ENCODE data around the gene CFAP300. TPM values are rescaled to one million over a fixed set of nuclear protein-coding genes. Genes with fewer than 3 reads are reported as not detected.

CFAP300 gene
- total RNA-seq, 4 donors from 2014 or later, result 2.1 to 21.8 (median 10.7) TPM

DNA sequence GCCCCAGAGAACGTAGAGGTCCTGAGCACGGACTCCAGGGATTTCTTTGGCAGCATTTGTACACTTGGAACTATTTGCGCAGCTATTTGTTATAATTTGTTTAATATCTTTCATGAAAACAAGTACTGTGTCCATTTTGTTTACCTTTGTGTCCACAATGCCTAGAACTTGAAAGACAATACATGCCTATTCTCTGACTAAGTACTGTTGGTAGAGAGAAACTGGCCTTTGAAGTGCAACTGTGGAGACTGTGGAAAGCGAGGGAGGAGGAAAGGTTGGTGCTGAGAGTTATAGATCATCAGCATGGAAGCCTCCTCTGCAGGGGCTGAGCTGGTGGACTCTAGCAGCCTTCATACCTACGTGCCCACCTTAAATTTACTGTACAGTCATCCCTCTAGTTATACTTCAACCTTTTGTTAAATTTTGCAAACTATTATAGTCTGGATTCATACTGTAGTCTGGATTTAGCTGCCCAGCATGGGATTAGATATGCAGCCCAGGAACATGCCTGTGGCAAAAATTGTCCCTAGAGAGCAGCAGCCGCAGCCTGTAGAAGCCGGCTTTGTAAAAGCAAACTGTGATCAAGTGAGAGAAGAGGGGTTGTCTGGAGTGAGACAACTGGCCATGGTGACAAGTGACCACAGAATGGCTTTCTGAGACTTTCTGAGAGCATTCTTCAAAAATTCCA is 38.8 kb downstream of the CFAP300 start:
- H3K27me3 ChIP-seq, result no peaks in the 10 kb centered on the region
- 75 to 82% methylated on average over 7 of the region's 7 CpGs for WGBS, 2 donors
- no peak overlapping the region for H3K27ac ChIP-seq
- H3K9me3 ChIP-seq, result no peaks in the 10 kb centered on the region
- H3K36me3 ChIP-seq, result no peaks in the 10 kb centered on the region
- no peak for DNase-seq (ENCODE audit: low spot score in 2 of 2)
- no peak for TF ChIP-seq EP300 (IDR thresholded peaks at IDR 0.05)
- TF ChIP-seq, protein P1, sequence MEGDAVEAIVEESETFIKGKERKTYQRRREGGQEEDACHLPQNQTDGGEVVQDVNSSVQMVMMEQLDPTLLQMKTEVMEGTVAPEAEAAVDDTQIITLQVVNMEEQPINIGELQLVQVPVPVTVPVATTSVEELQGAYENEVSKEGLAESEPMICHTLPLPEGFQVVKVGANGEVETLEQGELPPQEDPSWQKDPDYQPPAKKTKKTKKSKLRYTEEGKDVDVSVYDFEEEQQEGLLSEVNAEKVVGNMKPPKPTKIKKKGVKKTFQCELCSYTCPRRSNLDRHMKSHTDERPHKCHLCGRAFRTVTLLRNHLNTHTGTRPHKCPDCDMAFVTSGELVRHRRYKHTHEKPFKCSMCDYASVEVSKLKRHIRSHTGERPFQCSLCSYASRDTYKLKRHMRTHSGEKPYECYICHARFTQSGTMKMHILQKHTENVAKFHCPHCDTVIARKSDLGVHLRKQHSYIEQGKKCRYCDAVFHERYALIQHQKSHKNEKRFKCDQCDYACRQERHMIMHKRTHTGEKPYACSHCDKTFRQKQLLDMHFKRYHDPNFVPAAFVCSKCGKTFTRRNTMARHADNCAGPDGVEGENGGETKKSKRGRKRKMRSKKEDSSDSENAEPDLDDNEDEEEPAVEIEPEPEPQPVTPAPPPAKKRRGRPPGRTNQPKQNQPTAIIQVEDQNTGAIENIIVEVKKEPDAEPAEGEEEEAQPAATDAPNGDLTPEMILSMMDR (IDR thresholded peaks at IDR 0.05), result no peak
- TF ChIP-seq POLR2A (IDR thresholded peaks at IDR 0.05), result no peak
- no peaks in the 10 kb centered on the region for H3K4me1 ChIP-seq
- H3K4me3 ChIP-seq, result no peak overlapping the region

DNA sequence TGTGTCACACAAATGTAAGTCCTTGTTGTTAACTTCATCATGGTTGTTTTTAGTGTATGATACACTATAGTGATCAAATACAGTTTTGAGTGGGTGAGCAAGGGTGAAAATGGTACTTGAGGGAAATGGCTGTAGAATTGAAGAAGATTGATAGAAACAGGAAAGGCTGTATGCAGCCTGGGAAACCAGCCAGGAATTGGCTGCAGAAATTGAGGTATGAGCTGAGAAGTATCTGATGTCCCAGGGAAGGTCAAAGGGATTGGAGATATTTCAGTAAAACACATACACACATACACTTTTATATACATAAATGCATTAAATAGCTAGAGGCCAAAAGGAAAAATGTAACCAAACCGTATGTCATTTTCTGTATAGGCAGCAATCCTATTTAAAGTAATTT is 49.9 kb downstream of the CFAP300 start:
- H3K4me3 ChIP-seq, result no peak overlapping the region
- 74 to 88% methylated on average over 1 of the region's 1 CpG for WGBS, 2 donors

DNA sequence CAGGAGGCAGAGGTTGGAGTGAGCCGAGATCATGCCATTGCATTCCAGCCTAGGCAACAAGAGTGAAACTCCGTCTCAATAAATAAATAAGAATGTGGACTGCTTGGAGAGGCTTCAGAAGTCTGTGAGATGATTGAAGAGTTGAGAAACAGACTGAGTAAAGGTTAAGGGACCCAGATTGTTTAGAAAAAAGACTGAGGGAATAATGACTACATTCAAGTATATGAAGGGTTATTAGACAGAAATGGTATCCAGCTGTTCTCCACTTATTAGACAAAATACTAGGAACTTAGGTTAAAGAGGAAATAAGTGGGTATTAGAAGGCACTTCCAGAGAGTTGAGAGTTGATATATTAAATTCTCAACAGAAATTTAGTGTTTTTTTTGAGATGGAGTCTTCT is 52.5 kb downstream of the CFAP300 start:
- no peak for DNase-seq (ENCODE audit: low spot score in 2 of 2)

More for the DNA sequence above, 49.9 kb downstream of the CFAP300 start:
- TF ChIP-seq, protein P1 (IDR thresholded peaks at IDR 0.05), result no peak
- TF ChIP-seq POLR2A (IDR thresholded peaks at IDR 0.05) (no peak), EP300 (IDR thresholded peaks at IDR 0.05) (no peak)
- no peak overlapping the region for H3K27ac ChIP-seq
- no peaks in the 10 kb centered on the region for H3K4me1 ChIP-seq
- no peak for DNase-seq (ENCODE audit: low spot score in 2 of 2)
- no peaks in the 10 kb centered on the region for H3K9me3 ChIP-seq
- H3K27me3 ChIP-seq, result no peaks in the 10 kb centered on the region
- no peaks in the 10 kb centered on the region for H3K36me3 ChIP-seq

DNA sequence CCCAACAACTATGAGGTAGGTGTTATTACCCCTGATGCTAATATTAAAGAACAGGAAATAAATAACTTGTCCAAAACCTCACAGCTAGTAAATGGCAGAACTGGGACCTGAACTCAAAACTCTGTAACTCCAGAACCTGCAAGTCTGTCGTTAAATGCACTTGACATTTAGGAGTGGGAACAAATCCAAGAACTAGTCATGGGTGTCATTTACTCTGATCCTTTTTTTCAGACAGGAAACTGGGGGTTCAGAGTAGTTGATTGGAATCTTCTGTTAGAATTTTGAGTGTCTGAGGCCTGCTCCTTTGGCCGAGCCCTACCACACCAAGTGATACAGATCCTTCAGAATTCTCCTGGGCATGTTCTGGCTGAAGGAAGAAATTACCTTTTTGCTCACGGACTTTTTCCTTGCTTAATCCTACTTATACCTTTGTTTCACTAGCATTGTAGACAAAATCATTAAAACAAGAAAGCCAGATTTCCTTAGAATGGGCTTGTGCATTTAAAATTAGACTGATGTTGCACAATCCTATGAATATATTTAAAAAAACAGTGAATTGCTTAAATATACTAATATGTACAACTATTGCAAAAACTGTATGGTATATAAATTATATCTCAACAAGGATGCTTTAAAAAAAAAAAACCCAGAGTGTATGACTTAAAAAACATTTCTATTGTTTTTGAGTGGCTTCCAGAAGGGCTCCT is 61.6 kb downstream of the CFAP300 start:
- DNase-seq (ENCODE audit: low spot score in 2 of 2), result no peak
- WGBS, 2 donors, result 55 to 63% methylated on average over 3 of the region's 3 CpGs
- Histone ChIP-seq H3K4me1 (peaks cover 0 to 24% (median 2%) of the 10 kb centered on the region in 4 donors), H3K9me3 (no peaks in the 10 kb centered on the region), H3K4me3 (no peak overlapping the region), H3K27ac (peak overlapping the region in 2 of 4 donors; percentile 95 to 98), H3K36me3 (no peaks in the 10 kb centered on the region), H3K27me3 (no peaks in the 10 kb centered on the region)
- TF ChIP-seq POLR2A (IDR thresholded peaks at IDR 0.05), result no peak
- TF ChIP-seq, protein P1 (IDR thresholded peaks at IDR 0.05), result no peak
- TF ChIP-seq EP300 (IDR thresholded peaks at IDR 0.05), result no peak

More for the DNA sequence above, 52.5 kb downstream of the CFAP300 start:
- H3K36me3 ChIP-seq, result no peaks in the 10 kb centered on the region
- H3K4me1 ChIP-seq, result no peaks in the 10 kb centered on the region
- H3K9me3 ChIP-seq, result no peaks in the 10 kb centered on the region
- no peak overlapping the region for H3K4me3 ChIP-seq
- TF ChIP-seq, protein P1 (IDR thresholded peaks at IDR 0.05), result no peak
- TF ChIP-seq POLR2A (IDR thresholded peaks at IDR 0.05) (no peak), EP300 (IDR thresholded peaks at IDR 0.05) (no peak)
- H3K27ac ChIP-seq, result no peak overlapping the region
- no peaks in the 10 kb centered on the region for H3K27me3 ChIP-seq
- WGBS, 2 donors, result 70 to 76% methylated on average over 2 of the region's 2 CpGs
